Mesothelial cell of epicardium (in vitro differentiated cells): ENCODE results near the gene USP36. TPM values are rescaled to one million over a fixed set of nuclear protein-coding genes. Genes with fewer than 3 reads are reported as not detected.

Experiments used
- DNase-seq, 2 experiments: peaks; one replicate each; pipeline ENCODE4 v3.0.0; 2021; ENCODE audit warnings: low spot score in 2 of 2; ENCODE audit not compliant: unreplicated experiment in 2 of 2
- H3K27ac Mint-ChIP-seq: 2 replicates; pipeline ENCODE4 v1.8.0; 2021; ENCODE audit warnings: mixed read lengths
- H3K27me3 Mint-ChIP-seq: 2 replicates; pipeline ENCODE4 v1.8.0; 2021; ENCODE audit warnings: low read depth, mixed read lengths
- H3K36me3 Mint-ChIP-seq: 2 replicates; pipeline ENCODE4 v1.8.0; 2021; ENCODE audit warnings: mixed read lengths
- H3K4me1 Mint-ChIP-seq: 2 replicates; pipeline ENCODE4 v1.8.0; 2021; ENCODE audit warnings: mixed read lengths
- H3K4me3 Mint-ChIP-seq: 2 replicates; pipeline ENCODE4 v1.8.0; 2021; ENCODE audit warnings: mild to moderate bottlenecking, moderate library complexity, mixed read lengths
- H3K9me3 Mint-ChIP-seq: 2 replicates; pipeline ENCODE4 v1.8.0; 2021; ENCODE audit warnings: mixed read lengths
- total RNA-seq: library from RNA; stranded (reverse); gene quantifications from 3 replicates; pipeline ENCODE4 v1.2.1, GENCODE V29; 2021
- TF ChIP-seq, protein P1 (sequence below): fragments of 200-600 bp; sonication (generic); IDR thresholded peaks from one replicate; pipeline ENCODE4 v1.5.0; 2021; ENCODE audit warnings: antibody characterized with exemption; ENCODE audit not compliant: unreplicated experiment

USP36 gene
- total RNA-seq, 1 donor from 2014 or later, result 62.0 TPM

GRCh38 chr17:78765821-78766220, 74.8 kb downstream of the USP36 start:
- DNase-seq, result no peak
- TF ChIP-seq, protein P1, sequence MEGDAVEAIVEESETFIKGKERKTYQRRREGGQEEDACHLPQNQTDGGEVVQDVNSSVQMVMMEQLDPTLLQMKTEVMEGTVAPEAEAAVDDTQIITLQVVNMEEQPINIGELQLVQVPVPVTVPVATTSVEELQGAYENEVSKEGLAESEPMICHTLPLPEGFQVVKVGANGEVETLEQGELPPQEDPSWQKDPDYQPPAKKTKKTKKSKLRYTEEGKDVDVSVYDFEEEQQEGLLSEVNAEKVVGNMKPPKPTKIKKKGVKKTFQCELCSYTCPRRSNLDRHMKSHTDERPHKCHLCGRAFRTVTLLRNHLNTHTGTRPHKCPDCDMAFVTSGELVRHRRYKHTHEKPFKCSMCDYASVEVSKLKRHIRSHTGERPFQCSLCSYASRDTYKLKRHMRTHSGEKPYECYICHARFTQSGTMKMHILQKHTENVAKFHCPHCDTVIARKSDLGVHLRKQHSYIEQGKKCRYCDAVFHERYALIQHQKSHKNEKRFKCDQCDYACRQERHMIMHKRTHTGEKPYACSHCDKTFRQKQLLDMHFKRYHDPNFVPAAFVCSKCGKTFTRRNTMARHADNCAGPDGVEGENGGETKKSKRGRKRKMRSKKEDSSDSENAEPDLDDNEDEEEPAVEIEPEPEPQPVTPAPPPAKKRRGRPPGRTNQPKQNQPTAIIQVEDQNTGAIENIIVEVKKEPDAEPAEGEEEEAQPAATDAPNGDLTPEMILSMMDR, result no peak
- Mint-ChIP-seq H3K4me3 (no peak overlapping the region), H3K27ac (peak overlapping the region; percentile 70), H3K9me3 (no peaks in the 10 kb centered on the region), H3K36me3 (no peaks in the 10 kb centered on the region), H3K4me1 (peaks cover 24% of the 10 kb centered on the region), H3K27me3 (no peaks in the 10 kb centered on the region)

DNA sequence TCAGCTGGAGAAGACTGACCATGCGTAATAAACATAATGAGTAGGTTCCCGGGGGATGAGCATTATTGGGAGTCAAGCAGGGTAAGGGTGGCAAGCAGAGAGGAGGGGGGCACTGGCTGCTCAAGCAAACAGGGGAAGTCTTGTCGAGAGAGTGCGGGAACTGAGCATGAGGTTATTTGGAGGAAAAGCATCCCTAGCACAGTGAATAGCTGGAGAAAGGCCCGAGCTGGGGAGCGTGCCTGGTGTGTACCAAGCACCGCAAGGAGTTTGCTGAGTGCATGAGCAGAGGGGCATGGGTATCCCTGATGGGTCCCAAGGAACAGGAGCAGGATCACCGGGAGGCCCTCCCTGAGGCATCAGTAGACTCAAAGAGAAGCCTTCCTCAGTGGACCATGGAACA, 75.7 kb downstream of the USP36 start:
- Mint-ChIP-seq H3K9me3 (no peaks in the 10 kb centered on the region), H3K4me3 (no peak overlapping the region)
- DNase-seq, result no peak

GRCh38 chr17:78763561-78763960, 77.1 kb downstream of the USP36 start:
- no peaks in the 10 kb centered on the region for H3K9me3 Mint-ChIP-seq
- no peak overlapping the region for H3K4me3 Mint-ChIP-seq
- no peak overlapping the region for H3K27ac Mint-ChIP-seq
- TF ChIP-seq, protein P1, result no peak
- H3K4me1 Mint-ChIP-seq, result peaks cover 38% of the 10 kb centered on the region
- H3K36me3 Mint-ChIP-seq, result no peaks in the 10 kb centered on the region
- no peaks in the 10 kb centered on the region for H3K27me3 Mint-ChIP-seq
- no peak for DNase-seq

More for the DNA sequence above, 75.7 kb downstream of the USP36 start:
- H3K27ac Mint-ChIP-seq, result no peak overlapping the region
- peaks cover 27% of the 10 kb centered on the region for H3K4me1 Mint-ChIP-seq
- H3K36me3 Mint-ChIP-seq, result no peaks in the 10 kb centered on the region
- TF ChIP-seq, protein P1, result no peak
- H3K27me3 Mint-ChIP-seq, result no peaks in the 10 kb centered on the region

GRCh38 chr17:78761789-78762406, 78.7 kb downstream of the USP36 start:
- Mint-ChIP-seq H3K27me3 (no peaks in the 10 kb centered on the region), H3K9me3 (no peaks in the 10 kb centered on the region), H3K36me3 (no peaks in the 10 kb centered on the region), H3K4me3 (no peak overlapping the region), H3K4me1 (peaks cover 46% of the 10 kb centered on the region), H3K27ac (peak overlapping the region; percentile 78)
- TF ChIP-seq, protein P1, result no peak
- DNase-seq, result no peak

- Mint-ChIP-seq H3K4me3 (no peak overlapping the region), H3K27ac (peak overlapping the region; percentile 64), H3K4me1 (peaks cover 45% of the 10 kb centered on the region), H3K36me3 (no peaks in the 10 kb centered on the region), H3K9me3 (no peaks in the 10 kb centered on the region), H3K27me3 (no peaks in the 10 kb centered on the region)
- DNase-seq, result no peak
- TF ChIP-seq, protein P1, result no peak
These were observed 80.7 kb downstream of the USP36 start for GRCh38 chr17:78759969-78760352.
